Right lobe of liver (tissue), 4 donors: ENCODE measurements around the gene IL25.

ENCODE experiments used
- POLR2A ChIP-seq: fragments of 450-650 bp; IDR thresholded peaks from one replicate; pipeline ENCODE4 v1.6.1; 2017; ENCODE audit warnings: antibody characterized with exemption, mild to moderate bottlenecking
- TF ChIP-seq, protein P1 (sequence below), 4 donors: fragments of 200-600 bp in 3 of 4; fragments of 450-650 bp in 1 of 4; IDR thresholded peaks; one replicate each; pipeline versions ENCODE4 v1.5.1 to v1.8.0; 2016 to 2022; ENCODE audit warnings: antibody characterized with exemption in 4 of 4, mild to moderate bottlenecking in 2 of 4
- donor health status: DM: no; HTN: no; CAD: no.
- donor health status: DM: no; HTN: no; CAD: no.
- donor health status: DM: no; HTN: yes; CAD: no.

DNA sequence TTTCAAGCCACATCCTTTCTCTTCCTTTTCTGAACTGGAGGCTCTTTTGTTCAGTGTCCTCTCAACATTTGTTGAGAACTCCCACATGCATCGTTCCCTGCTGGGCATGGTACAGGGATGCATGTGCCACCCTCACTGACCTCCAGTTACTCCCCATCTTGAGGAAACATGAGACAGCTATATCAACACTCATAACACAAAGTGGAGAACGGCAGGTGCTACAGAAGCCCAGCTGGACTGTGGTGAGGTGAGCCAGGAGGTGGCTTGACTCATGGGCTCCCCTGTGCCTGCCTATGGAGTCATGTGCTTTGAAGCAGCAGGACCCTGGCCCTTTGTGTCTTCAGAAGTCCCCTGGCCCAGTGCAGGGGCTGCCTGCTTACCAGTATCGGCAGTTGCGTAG is 25.7 kb downstream of the IL25 start:
- TF ChIP-seq, protein P1, sequence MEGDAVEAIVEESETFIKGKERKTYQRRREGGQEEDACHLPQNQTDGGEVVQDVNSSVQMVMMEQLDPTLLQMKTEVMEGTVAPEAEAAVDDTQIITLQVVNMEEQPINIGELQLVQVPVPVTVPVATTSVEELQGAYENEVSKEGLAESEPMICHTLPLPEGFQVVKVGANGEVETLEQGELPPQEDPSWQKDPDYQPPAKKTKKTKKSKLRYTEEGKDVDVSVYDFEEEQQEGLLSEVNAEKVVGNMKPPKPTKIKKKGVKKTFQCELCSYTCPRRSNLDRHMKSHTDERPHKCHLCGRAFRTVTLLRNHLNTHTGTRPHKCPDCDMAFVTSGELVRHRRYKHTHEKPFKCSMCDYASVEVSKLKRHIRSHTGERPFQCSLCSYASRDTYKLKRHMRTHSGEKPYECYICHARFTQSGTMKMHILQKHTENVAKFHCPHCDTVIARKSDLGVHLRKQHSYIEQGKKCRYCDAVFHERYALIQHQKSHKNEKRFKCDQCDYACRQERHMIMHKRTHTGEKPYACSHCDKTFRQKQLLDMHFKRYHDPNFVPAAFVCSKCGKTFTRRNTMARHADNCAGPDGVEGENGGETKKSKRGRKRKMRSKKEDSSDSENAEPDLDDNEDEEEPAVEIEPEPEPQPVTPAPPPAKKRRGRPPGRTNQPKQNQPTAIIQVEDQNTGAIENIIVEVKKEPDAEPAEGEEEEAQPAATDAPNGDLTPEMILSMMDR (IDR thresholded peaks at IDR 0.05) = no peak
- no peak for TF ChIP-seq POLR2A
